Measurements from ENCODE around the gene CENPO. TPM values are rescaled to one million over a fixed set of nuclear protein-coding genes. Genes with fewer than 3 reads are reported as not detected.

CENPO gene
- total RNA-seq, 1 experiment from 2014 or later: 38.6 TPM

DNA sequence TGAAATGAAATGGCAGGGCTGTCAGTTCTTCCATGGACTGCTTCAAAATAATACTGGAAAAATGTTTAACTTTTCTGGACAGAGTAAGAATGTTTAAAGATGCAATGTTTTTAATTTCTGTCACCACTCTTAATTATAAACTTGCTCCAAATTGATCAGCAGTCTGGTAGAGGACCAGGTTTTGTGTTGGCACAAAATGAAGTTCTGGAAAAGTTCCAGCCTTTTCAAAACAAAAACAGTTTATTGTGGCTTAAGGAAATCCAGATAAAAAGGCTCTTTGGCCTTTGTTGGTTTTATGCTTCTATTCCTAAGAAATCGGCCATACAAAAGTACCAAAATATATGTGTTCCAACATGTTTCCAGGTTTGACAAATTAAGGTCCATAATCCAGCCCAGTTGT is 48.9 kb upstream of the CENPO start:
- ATAC-seq (no peak), DNase-seq (ENCODE audit: low spot score) (no peak)
- Mint-ChIP-seq H3K4me3 (no peak overlapping the region), H3K27ac (no peak overlapping the region), H3K9me3 (no peaks in the 10 kb centered on the region), H3K36me3 (no peaks in the 10 kb centered on the region), H3K4me1 (no peaks in the 10 kb centered on the region), H3K27me3 (ENCODE audit: low read depth) (no peaks in the 10 kb centered on the region)
- ChIA-PET POLR2A (no interaction called here), CTCF (interaction anchor here (0.7 kb wide), 1 partner anchor 182 kb away, joined by 4 read pairs; no protein-coding TSS in a partner anchor)
- TF ChIP-seq, protein P1, sequence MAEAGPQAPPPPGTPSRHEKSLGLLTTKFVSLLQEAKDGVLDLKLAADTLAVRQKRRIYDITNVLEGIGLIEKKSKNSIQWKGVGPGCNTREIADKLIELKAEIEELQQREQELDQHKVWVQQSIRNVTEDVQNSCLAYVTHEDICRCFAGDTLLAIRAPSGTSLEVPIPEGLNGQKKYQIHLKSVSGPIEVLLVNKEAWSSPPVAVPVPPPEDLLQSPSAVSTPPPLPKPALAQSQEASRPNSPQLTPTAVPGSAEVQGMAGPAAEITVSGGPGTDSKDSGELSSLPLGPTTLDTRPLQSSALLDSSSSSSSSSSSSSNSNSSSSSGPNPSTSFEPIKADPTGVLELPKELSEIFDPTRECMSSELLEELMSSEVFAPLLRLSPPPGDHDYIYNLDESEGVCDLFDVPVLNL (CRISPR knock-in tag; IDR thresholded peaks at IDR 0.05; ENCODE audit: borderline replicate concordance, low read depth): no peak
- TF ChIP-seq SMAD4 (CRISPR knock-in tag; IDR thresholded peaks at IDR 0.05): no peak
- no peak for TF ChIP-seq JAZF1 (CRISPR knock-in tag; IDR thresholded peaks at IDR 0.05)
- TF ChIP-seq, protein P2, sequence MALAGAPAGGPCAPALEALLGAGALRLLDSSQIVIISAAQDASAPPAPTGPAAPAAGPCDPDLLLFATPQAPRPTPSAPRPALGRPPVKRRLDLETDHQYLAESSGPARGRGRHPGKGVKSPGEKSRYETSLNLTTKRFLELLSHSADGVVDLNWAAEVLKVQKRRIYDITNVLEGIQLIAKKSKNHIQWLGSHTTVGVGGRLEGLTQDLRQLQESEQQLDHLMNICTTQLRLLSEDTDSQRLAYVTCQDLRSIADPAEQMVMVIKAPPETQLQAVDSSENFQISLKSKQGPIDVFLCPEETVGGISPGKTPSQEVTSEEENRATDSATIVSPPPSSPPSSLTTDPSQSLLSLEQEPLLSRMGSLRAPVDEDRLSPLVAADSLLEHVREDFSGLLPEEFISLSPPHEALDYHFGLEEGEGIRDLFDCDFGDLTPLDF (CRISPR knock-in tag; IDR thresholded peaks at IDR 0.05): no peak
- TF ChIP-seq, protein P3, sequence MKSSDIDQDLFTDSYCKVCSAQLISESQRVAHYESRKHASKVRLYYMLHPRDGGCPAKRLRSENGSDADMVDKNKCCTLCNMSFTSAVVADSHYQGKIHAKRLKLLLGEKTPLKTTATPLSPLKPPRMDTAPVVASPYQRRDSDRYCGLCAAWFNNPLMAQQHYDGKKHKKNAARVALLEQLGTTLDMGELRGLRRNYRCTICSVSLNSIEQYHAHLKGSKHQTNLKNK (CRISPR knock-in tag; IDR thresholded peaks at IDR 0.05): no peak
- TF ChIP-seq, protein P4, sequence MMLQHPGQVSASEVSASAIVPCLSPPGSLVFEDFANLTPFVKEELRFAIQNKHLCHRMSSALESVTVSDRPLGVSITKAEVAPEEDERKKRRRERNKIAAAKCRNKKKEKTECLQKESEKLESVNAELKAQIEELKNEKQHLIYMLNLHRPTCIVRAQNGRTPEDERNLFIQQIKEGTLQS (CRISPR knock-in tag; conservative IDR thresholded peaks at IDR 0.05): no peak
- TF ChIP-seq, protein P5, sequence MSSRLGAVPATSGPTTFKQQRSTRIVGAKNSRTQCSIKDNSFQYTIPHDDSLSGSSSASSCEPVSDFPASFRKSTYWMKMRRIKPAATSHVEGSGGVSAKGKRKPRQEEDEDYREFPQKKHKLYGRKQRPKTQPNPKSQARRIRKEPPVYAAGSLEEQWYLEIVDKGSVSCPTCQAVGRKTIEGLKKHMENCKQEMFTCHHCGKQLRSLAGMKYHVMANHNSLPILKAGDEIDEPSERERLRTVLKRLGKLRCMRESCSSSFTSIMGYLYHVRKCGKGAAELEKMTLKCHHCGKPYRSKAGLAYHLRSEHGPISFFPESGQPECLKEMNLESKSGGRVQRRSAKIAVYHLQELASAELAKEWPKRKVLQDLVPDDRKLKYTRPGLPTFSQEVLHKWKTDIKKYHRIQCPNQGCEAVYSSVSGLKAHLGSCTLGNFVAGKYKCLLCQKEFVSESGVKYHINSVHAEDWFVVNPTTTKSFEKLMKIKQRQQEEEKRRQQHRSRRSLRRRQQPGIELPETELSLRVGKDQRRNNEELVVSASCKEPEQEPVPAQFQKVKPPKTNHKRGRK (CRISPR knock-in tag; IDR thresholded peaks at IDR 0.05; ENCODE audit: borderline replicate concordance): no peak
- TF ChIP-seq GABPB1 (CRISPR knock-in tag; IDR thresholded peaks at IDR 0.05): no peak
- TF ChIP-seq ZNF671 (CRISPR knock-in tag; IDR thresholded peaks at IDR 0.05): no peak
- TF ChIP-seq ZNF121 (CRISPR knock-in tag; IDR thresholded peaks at IDR 0.05): no peak
- TF ChIP-seq, protein P6, sequence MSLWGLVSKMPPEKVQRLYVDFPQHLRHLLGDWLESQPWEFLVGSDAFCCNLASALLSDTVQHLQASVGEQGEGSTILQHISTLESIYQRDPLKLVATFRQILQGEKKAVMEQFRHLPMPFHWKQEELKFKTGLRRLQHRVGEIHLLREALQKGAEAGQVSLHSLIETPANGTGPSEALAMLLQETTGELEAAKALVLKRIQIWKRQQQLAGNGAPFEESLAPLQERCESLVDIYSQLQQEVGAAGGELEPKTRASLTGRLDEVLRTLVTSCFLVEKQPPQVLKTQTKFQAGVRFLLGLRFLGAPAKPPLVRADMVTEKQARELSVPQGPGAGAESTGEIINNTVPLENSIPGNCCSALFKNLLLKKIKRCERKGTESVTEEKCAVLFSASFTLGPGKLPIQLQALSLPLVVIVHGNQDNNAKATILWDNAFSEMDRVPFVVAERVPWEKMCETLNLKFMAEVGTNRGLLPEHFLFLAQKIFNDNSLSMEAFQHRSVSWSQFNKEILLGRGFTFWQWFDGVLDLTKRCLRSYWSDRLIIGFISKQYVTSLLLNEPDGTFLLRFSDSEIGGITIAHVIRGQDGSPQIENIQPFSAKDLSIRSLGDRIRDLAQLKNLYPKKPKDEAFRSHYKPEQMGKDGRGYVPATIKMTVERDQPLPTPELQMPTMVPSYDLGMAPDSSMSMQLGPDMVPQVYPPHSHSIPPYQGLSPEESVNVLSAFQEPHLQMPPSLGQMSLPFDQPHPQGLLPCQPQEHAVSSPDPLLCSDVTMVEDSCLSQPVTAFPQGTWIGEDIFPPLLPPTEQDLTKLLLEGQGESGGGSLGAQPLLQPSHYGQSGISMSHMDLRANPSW (CRISPR knock-in tag; conservative IDR thresholded peaks at IDR 0.05; ENCODE audit: low read depth): no peak
- no peak for TF ChIP-seq ZBTB21 (CRISPR knock-in tag; IDR thresholded peaks at IDR 0.05; ENCODE audit: borderline replicate concordance)
- TF ChIP-seq, protein P7, sequence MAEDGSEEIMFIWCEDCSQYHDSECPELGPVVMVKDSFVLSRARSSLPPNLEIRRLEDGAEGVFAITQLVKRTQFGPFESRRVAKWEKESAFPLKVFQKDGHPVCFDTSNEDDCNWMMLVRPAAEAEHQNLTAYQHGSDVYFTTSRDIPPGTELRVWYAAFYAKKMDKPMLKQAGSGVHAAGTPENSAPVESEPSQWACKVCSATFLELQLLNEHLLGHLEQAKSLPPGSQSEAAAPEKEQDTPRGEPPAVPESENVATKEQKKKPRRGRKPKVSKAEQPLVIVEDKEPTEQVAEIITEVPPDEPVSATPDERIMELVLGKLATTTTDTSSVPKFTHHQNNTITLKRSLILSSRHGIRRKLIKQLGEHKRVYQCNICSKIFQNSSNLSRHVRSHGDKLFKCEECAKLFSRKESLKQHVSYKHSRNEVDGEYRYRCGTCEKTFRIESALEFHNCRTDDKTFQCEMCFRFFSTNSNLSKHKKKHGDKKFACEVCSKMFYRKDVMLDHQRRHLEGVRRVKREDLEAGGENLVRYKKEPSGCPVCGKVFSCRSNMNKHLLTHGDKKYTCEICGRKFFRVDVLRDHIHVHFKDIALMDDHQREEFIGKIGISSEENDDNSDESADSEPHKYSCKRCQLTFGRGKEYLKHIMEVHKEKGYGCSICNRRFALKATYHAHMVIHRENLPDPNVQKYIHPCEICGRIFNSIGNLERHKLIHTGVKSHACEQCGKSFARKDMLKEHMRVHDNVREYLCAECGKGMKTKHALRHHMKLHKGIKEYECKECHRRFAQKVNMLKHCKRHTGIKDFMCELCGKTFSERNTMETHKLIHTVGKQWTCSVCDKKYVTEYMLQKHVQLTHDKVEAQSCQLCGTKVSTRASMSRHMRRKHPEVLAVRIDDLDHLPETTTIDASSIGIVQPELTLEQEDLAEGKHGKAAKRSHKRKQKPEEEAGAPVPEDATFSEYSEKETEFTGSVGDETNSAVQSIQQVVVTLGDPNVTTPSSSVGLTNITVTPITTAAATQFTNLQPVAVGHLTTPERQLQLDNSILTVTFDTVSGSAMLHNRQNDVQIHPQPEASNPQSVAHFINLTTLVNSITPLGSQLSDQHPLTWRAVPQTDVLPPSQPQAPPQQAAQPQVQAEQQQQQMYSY (CRISPR knock-in tag; IDR thresholded peaks at IDR 0.05): no peak
- no peak for TF ChIP-seq ESRRA (CRISPR knock-in tag; IDR thresholded peaks at IDR 0.05; ENCODE audit: borderline replicate concordance)
- TF ChIP-seq, protein P8, sequence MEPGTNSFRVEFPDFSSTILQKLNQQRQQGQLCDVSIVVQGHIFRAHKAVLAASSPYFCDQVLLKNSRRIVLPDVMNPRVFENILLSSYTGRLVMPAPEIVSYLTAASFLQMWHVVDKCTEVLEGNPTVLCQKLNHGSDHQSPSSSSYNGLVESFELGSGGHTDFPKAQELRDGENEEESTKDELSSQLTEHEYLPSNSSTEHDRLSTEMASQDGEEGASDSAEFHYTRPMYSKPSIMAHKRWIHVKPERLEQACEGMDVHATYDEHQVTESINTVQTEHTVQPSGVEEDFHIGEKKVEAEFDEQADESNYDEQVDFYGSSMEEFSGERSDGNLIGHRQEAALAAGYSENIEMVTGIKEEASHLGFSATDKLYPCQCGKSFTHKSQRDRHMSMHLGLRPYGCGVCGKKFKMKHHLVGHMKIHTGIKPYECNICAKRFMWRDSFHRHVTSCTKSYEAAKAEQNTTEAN (CRISPR knock-in tag; IDR thresholded peaks at IDR 0.05): no peak
- TF ChIP-seq, protein P9, sequence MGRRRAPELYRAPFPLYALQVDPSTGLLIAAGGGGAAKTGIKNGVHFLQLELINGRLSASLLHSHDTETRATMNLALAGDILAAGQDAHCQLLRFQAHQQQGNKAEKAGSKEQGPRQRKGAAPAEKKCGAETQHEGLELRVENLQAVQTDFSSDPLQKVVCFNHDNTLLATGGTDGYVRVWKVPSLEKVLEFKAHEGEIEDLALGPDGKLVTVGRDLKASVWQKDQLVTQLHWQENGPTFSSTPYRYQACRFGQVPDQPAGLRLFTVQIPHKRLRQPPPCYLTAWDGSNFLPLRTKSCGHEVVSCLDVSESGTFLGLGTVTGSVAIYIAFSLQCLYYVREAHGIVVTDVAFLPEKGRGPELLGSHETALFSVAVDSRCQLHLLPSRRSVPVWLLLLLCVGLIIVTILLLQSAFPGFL (CRISPR knock-in tag; IDR thresholded peaks at IDR 0.05; ENCODE audit: borderline replicate concordance): no peak
- no peak for TF ChIP-seq CBFB (CRISPR knock-in tag; IDR thresholded peaks at IDR 0.05; ENCODE audit: low read depth)
- no peak for TF ChIP-seq FOXJ3 (CRISPR knock-in tag; IDR thresholded peaks at IDR 0.05; ENCODE audit: borderline replicate concordance)
- TF ChIP-seq, protein P10, sequence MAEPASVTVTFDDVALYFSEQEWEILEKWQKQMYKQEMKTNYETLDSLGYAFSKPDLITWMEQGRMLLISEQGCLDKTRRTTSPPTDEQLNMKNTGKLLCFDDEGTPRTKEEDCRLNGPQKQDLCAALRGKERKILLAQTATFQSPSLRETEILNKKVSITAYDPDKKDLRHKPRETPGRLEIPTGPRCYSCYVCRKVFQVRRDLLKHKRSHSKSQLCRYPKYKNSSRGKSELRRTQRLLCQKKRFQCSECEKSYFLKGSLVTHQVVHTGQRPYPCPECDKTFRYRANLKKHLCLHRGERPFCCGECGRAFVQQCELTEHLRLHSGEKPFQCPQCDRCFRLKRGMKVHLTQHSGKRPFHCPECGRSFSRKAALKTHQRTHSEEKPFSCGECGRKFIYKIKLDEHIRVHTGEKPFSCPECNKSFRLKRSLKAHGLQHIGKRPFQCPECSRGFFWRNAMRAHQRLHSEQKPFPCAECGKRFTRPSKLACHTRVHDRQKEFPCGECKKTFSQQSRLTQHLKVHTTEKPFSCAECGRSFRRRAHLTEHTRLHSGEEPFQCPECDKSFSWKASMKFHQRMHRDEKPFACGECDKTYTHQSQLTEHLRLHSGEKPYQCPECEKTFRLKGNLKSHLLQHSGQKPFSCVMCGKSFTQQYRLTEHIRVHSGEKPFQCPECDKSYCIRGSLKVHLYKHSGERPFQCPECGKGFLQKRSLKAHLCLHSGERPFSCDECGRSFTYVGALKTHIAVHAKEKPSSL (CRISPR knock-in tag; conservative IDR thresholded peaks at IDR 0.05): no peak
